ENCODE data around the gene HBD.

The HBD gene

GRCh38 chr11:5232176-5232575, 2.1 kb downstream of the HBD start:
- no peak for DNase-seq (ENCODE audit: low read depth)

- no peak for DNase-seq (ENCODE audit: low read depth)
These were observed 3.2 kb downstream of the HBD start for GRCh38 chr11:5231111-5231510.

- no peak for DNase-seq (ENCODE audit: low read depth)
These were observed 4.0 kb downstream of the HBD start for GRCh38 chr11:5230266-5230665.

- no peak for DNase-seq (ENCODE audit: low read depth)
These were observed 4.5 kb downstream of the HBD start for GRCh38 chr11:5229796-5230195.

GRCh38 chr11:5229356-5229755, 4.9 kb downstream of the HBD start:
- DNase-seq (ENCODE audit: low read depth): no peak

DNA sequence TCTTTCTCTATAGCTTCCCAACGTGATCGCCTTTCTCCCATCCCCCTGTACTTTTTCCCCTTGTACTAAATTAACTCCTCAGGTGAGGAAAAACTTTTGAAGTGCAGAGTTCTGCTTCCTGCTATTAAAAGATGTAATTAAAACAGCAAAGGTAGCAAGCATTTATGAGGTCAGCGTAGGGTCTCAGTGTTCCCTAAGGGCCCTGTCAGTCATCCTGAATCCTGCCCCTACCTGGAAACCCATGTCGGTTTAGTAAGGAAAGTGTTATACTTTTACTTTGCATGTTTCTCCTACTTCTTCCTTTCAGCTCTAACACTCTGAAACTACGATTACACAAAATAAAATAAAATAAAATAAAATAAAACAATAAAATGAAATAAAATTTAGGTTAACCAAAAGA, 6.2 kb downstream of the HBD start:
- no peak for DNase-seq (ENCODE audit: low read depth)

- no peak for DNase-seq (ENCODE audit: low read depth)
These were observed 6.6 kb downstream of the HBD start for GRCh38 chr11:5227681-5228080.

- DNase-seq (ENCODE audit: low read depth): no peak
These were observed 7.5 kb downstream of the HBD start, which contains the start of gene HBB for GRCh38 chr11:5226732-5227310. Gene HBB (minus strand): TSS chr11:5227071. CDS start chr11:5227021, 50 bp downstream.

GRCh38 chr11:5225480-5225871, 8.8 kb downstream of the HBD start:
- DNase-seq (ENCODE audit: low read depth): no peak

- no peak for DNase-seq (ENCODE audit: low read depth)
These were observed 9.5 kb downstream of the HBD start for GRCh38 chr11:5224538-5225479.

DNA sequence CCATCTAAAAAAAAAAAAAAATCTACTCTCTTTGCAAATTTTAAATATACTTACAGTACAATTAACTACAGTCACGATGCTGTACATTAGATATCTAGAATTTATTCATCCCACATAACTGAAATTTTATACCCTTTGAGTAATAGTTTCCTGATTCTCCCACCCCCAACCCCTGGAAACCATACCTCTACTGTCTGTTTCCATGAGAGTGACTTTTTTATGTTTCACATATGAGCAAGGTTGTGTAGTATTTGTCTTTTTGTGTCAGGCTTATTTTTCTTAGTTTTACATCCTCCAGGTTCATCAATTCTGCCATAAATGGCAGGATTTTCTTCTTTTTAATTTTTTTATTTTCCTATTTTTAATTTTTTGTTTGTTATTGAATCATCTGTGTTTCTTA, 10.6 kb downstream of the HBD start:
- no peak for DNase-seq (ENCODE audit: low read depth)

- no peak for DNase-seq (ENCODE audit: low read depth)
These were observed 11.1 kb downstream of the HBD start for GRCh38 chr11:5223146-5223545.

DNA sequence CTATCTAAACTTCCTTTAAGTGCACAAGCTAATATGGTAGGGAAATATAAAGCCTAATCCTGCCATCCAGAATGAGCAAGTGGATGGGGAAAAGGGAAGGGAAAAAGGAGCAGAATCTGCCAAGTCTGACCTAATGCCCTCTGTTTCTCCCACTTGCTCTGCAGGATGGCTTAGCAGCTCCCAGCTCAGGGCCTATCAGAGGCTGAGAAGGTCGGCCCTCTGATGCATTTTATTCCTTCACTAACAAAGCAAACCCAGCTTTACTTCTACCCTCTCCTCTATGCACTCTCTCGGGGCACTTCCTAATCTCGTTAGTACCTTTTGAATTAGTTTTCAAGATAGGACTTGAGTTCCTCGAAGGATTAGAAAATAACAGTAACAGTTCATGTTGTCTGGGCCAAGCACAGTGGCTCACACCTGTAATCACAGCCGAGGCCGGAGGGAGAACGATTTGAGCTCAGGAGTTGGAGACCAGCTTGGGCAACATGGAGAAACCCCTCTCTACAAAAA, 23.9 kb downstream of the HBD start:
- DNase-seq (ENCODE audit: low read depth): no peak

DNA sequence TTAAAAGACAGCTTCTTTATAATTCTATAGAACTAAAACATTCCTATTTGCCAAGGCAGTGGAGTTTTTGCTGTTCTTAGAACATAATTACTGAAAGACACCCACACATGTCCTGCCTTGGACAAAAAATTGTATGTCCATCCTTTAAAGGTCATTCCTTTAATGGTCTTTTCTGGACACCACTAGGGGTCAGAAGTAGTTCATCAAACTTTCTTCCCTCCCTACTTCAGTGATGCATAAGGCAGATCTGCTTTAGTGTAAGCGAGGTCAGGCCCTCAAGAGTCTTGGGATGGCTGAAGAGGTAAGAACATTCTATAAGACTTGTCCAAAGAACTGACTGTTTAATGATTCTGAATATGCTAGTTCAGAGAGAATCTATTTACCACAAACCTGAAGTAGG, 29.5 kb downstream of the HBD start:
- DNase-seq (ENCODE audit: low read depth): peak; percentile 35

DNA sequence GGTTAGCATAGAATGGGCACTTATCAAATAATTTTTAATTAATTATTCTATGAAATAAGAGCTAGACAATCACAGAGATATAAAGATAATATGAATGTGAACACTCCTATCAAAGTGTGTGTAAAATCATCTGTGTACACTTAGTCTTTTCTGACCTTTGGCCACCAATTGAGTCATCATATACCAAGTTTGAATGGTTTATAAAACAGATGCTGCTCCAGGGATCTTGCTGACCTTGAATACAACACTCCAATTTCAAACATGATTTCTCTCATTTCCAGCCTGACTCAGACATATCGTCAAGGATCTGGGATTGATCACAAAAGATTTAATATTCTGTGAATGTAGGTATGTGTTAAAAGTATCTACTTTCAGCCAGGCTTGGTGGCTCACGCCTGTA, 30.9 kb downstream of the HBD start:
- DNase-seq (ENCODE audit: low read depth): no peak

- no peak for DNase-seq (ENCODE audit: low read depth)
These were observed 33.7 kb downstream of the HBD start, which contains the start of gene OR51V1 for GRCh38 chr11:5200582-5200981. Gene OR51V1 (minus strand): TSS chr11:5200682. CDS start chr11:5200682, 0 bp downstream.

GRCh38 chr11:5198285-5198684, 36.0 kb downstream of the HBD start:
- DNase-seq (ENCODE audit: low read depth): no peak

- DNase-seq (ENCODE audit: low read depth): peak; percentile 11
These were observed 36.7 kb downstream of the HBD start for GRCh38 chr11:5197536-5197935.

GRCh38 chr11:5196731-5197130, 37.6 kb downstream of the HBD start:
- no peak for DNase-seq (ENCODE audit: low read depth)

- DNase-seq (ENCODE audit: low read depth): no peak
These were observed 38.2 kb downstream of the HBD start for GRCh38 chr11:5196067-5196466.

DNA sequence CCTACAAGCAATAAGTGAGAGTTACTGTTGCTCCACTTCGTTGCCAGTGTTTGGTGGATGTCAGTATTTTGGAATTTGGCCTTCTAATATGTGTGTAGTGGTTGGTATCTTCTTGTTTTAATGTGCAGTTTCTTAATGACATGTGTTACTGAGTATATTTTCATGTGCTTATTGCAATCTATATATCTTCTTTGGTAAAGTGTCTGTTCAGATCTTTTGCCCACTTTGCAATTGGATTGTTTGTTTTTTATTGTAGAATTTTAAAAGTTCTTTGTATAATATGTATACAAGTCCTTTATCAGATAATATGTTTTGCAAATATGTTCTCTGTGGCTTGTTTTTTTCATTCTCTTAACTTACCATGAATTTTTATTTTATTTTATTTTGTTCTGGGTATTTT, 41.5 kb downstream of the HBD start:
- no peak for DNase-seq (ENCODE audit: low read depth)

DNA sequence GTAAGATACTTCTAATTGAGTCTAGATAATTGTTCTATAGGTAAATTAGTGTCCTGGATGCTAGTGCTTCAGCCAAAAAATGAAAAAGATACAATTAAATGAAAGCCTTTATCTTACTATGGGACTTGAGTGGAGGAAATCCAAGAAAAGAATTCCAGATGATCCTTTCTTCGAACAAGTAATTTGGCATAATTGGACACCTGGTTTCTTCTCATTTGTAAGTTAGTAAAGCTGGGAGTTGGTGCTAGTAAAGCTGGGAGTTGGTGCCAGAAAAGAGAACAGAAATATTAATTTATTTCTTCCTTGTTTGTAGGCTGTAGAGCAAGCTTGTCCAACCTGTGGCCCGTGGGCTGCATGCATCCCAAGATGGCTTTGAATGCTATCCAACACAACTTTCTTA, 46.1 kb downstream of the HBD start:
- DNase-seq (ENCODE audit: low read depth): no peak
